CD14-positive monocyte (primary cell): ENCODE data around the gene FXYD6. TPM values are rescaled to one million over a fixed set of nuclear protein-coding genes. Genes with fewer than 3 reads are reported as not detected.

Source experiments
- DNase-seq, 3 donors: peaks; one replicate each; pipeline ENCODE4 v3.0.0-alpha.2; 2011 to 2022
- H2AFZ ChIP-seq: 2 replicates; pipeline ENCODE4 v1.6.0; 2012; ENCODE audit warnings: mild to moderate bottlenecking, low read depth, low read length, inconsistent platforms; ENCODE audit not compliant: insufficient read depth, poor library complexity, severe bottlenecking
- H3K27ac ChIP-seq, 2 donors: 1 replicate in 1 of 2; 2 replicates in 1 of 2; pipeline ENCODE4 v1.5.1; 2012 to 2013; ENCODE audit warnings: low read length in 2 of 2, control low read depth in 1 of 2, inconsistent platforms in 1 of 2, low read depth in 1 of 2, mild to moderate bottlenecking in 1 of 2
- H3K27me3 ChIP-seq, 2 donors: one replicate each; pipeline versions ENCODE4 v1.6.0 to v1.6.1; 2011 to 2013; ENCODE audit warnings: low read length in 2 of 2; ENCODE audit not compliant: control insufficient read depth in 2 of 2, insufficient read depth in 2 of 2
- H3K36me3 ChIP-seq, 2 donors: replicated peaks in 1 of 2; 1 replicate in 1 of 2; 2 replicates in 1 of 2; pipeline versions ENCODE4 v1.5.1 to v1.6.1; 2012 to 2013; ENCODE audit warnings: low read length in 2 of 2, control low read depth in 1 of 2, inconsistent platforms in 1 of 2, mild to moderate bottlenecking in 1 of 2; ENCODE audit not compliant: insufficient read depth in 2 of 2, control insufficient read depth in 1 of 2
- H3K4me1 ChIP-seq, 2 donors: 1 replicate in 1 of 2; 2 replicates in 1 of 2; pipeline versions ENCODE4 v1.5.1 to v1.6.1; 2012 to 2013; ENCODE audit warnings: low read length in 2 of 2, control low read depth in 1 of 2, inconsistent platforms in 1 of 2, mild to moderate bottlenecking in 1 of 2, moderate library complexity in 1 of 2; ENCODE audit not compliant: insufficient read depth in 2 of 2, control insufficient read depth in 1 of 2
- H3K4me2 ChIP-seq: replicated peaks from 2 replicates; pipeline ENCODE3; 2012; ENCODE audit warnings: low read length, moderate library complexity, mild to moderate bottlenecking; ENCODE audit not compliant: poor library complexity, severe bottlenecking; ENCODE audit errors: extremely low read depth
- H3K4me3 ChIP-seq, 3 experiments: fragments of 200-600 bp in 1 of 3; sonication (generic) in 1 of 3; replicated peaks in 1 of 3; 1 replicate in 2 of 3; 2 replicates in 1 of 3; pipeline ENCODE4 v1.5.1; 2011 to 2013; ENCODE audit warnings: low read length in 3 of 3, mild to moderate bottlenecking in 3 of 3, control low read depth in 2 of 3, low read depth in 2 of 3, inconsistent platforms in 1 of 3, moderate library complexity in 1 of 3
- H3K79me2 ChIP-seq: 2 replicates; pipeline ENCODE4 v1.6.0; 2012; ENCODE audit warnings: mild to moderate bottlenecking, control low read depth, inconsistent platforms, low read length, moderate library complexity; ENCODE audit not compliant: insufficient read depth
- H3K9ac ChIP-seq: 2 replicates; pipeline ENCODE4 v1.6.0; 2017; ENCODE audit warnings: low read length, mild to moderate bottlenecking; ENCODE audit not compliant: insufficient read depth, poor library complexity, severe bottlenecking
- H3K9me3 ChIP-seq, 2 donors: replicated peaks in 1 of 2; 1 replicate in 1 of 2; 2 replicates in 1 of 2; pipeline versions ENCODE4 v1.5.1 to v1.6.1; 2012 to 2013; ENCODE audit warnings: low read length in 2 of 2, control low read depth in 1 of 2; ENCODE audit not compliant: control insufficient read depth in 1 of 2, insufficient read depth in 1 of 2
- H4K20me1 ChIP-seq: 2 replicates; pipeline ENCODE4 v1.6.0; 2012; ENCODE audit warnings: mild to moderate bottlenecking, low read length, control low read depth, moderate library complexity; ENCODE audit not compliant: insufficient read depth
- H3K27ac Mint-ChIP-seq, 7 donors: one replicate each; pipeline ENCODE4 v1.8.0; 2020; ENCODE audit warnings: mild to moderate bottlenecking in 7 of 7, mixed read lengths in 7 of 7, moderate library complexity in 6 of 7, inconsistent platforms in 2 of 7
- H3K27me3 Mint-ChIP-seq, 3 donors: one replicate each; pipeline ENCODE4 v1.8.0; 2021 to 2022; ENCODE audit warnings: low read depth in 3 of 3, mild to moderate bottlenecking in 3 of 3, mixed read lengths in 3 of 3, moderate library complexity in 3 of 3, inconsistent platforms in 1 of 3
- H3K36me3 Mint-ChIP-seq, 2 donors: one replicate each; pipeline ENCODE4 v1.8.0; 2020; ENCODE audit warnings: mixed read lengths in 2 of 2, inconsistent platforms in 1 of 2, mild to moderate bottlenecking in 1 of 2
- H3K4me1 Mint-ChIP-seq: one replicate; pipeline ENCODE4 v1.8.0; 2020; ENCODE audit warnings: mild to moderate bottlenecking, mixed read lengths
- H3K4me3 Mint-ChIP-seq, 2 donors: one replicate each; pipeline ENCODE4 v1.8.0; 2020; ENCODE audit warnings: mild to moderate bottlenecking in 2 of 2, mixed read lengths in 2 of 2, moderate library complexity in 1 of 2
- H3K9me3 Mint-ChIP-seq, 7 donors: one replicate each; pipeline ENCODE4 v1.8.0; 2020 to 2022; ENCODE audit warnings: mixed read lengths in 7 of 7, mild to moderate bottlenecking in 6 of 7, moderate library complexity in 6 of 7, inconsistent platforms in 2 of 7
- CTCF ChIP-seq: fragments of 200-600 bp; IDR thresholded peaks from one replicate; pipeline ENCODE4 v1.8.0; 2022; ENCODE audit warnings: antibody characterized with exemption, mild to moderate bottlenecking
- WGBS: methylation state at CpG from one replicate; pipeline ENCODE4 v1.1.5; 2013; ENCODE audit warnings: missing lambda C conversion rate; ENCODE audit not compliant: insufficient coverage; 5-methylcytosine and 5-hydroxymethylcytosine counted together
- intact Hi-C, 2 donors: fragments of 100-400 bp; cut with micrococcal nuclease; formaldehyde crosslinking; loops; one replicate each; pipeline versions ENCODE4 v1.15.0 to v1.15.1; 2023
- polyA plus RNA-seq, 3 donors: library from polyadenylated mRNA; depleted of rRNA in 1 of 3; unstranded in 2 of 3; stranded (reverse) in 1 of 3; fragments of 300-500 nt in 2 of 3; fragments of >200 nt in 1 of 3; fragmentation: Illumina TruSeq in 2 of 3; gene quantifications; 1 replicate in 2 of 3; 2 replicates in 1 of 3; pipeline ENCODE4 v1.2.3, GENCODE V29; 2012 to 2021

The FXYD6 gene
- polyA plus RNA-seq, 3 donors, result 36.4 to 52.1 (median 44.1) TPM

- Histone ChIP-seq H3K4me2 (no peak overlapping the region), H2AFZ (no peak overlapping the region), H3K9ac (no peak overlapping the region), H3K4me3 (no peak overlapping the region), H3K9me3 (no peaks in the 10 kb centered on the region), H3K4me1 (peaks cover 7 to 11% of the 10 kb centered on the region in 2 donors), H3K27me3 (no peaks in the 10 kb centered on the region), H3K27ac (no peak overlapping the region), H4K20me1 (no peaks in the 10 kb centered on the region), H3K36me3 (no peaks in the 10 kb centered on the region), H3K79me2 (no peaks in the 10 kb centered on the region)
- Mint-ChIP-seq H3K27ac (no peak overlapping the region), H3K4me1 (peaks cover 15% of the 10 kb centered on the region), H3K36me3 (no peaks in the 10 kb centered on the region), H3K27me3 (peaks cover 1 to 5% (median 4%) of the 10 kb centered on the region in 3 donors), H3K4me3 (no peak overlapping the region), H3K9me3 (peaks cover 0 to 1% (median 0%) of the 10 kb centered on the region in 7 donors)
- no peak for TF ChIP-seq CTCF
- intact Hi-C loops, result no loop called here
- no CpG with 5 or more reads among the region's 1 CpG for WGBS
- DNase-seq, result no peak
Measured at GRCh38 chr11:117863383-117863782, 13.1 kb downstream of the FXYD6 start.

- no peak overlapping the region for H3K4me3 Mint-ChIP-seq
- no peak for TF ChIP-seq CTCF
- H4K20me1 ChIP-seq, result no peaks in the 10 kb centered on the region
- no peak overlapping the region for H3K27ac ChIP-seq
- H3K4me1 Mint-ChIP-seq, result peaks cover 19% of the 10 kb centered on the region
- intact Hi-C loops, result no loop called here
- no peak overlapping the region for H3K4me3 ChIP-seq
- peaks cover 7 to 15% of the 10 kb centered on the region in 2 donors for H3K4me1 ChIP-seq
- no CpG with 5 or more reads among the region's 1 CpG for WGBS
- H3K9me3 Mint-ChIP-seq, result peaks cover 0 to 1% (median 0%) of the 10 kb centered on the region in 7 donors
- H3K9ac ChIP-seq, result no peak overlapping the region
- H3K27me3 ChIP-seq, result no peaks in the 10 kb centered on the region
- H3K36me3 ChIP-seq, result no peaks in the 10 kb centered on the region
- H3K79me2 ChIP-seq, result no peaks in the 10 kb centered on the region
- no peak for DNase-seq
- no peak overlapping the region for H2AFZ ChIP-seq
- H3K27me3 Mint-ChIP-seq, result peaks cover 1 to 5% (median 3%) of the 10 kb centered on the region in 3 donors
- no peak overlapping the region for H3K4me2 ChIP-seq
- H3K27ac Mint-ChIP-seq, result no peak overlapping the region
- H3K9me3 ChIP-seq, result no peaks in the 10 kb centered on the region
- no peaks in the 10 kb centered on the region for H3K36me3 Mint-ChIP-seq
Measured at GRCh38 chr11:117862753-117863152, 13.7 kb downstream of the FXYD6 start.
